OCI-LY7 (cell line): ENCODE data around the gene PKDCC. TPM values are rescaled to one million over a fixed set of nuclear protein-coding genes. Genes with fewer than 3 reads are reported as not detected.

Experiments used
- BruUV-seq: library from RNA; stranded (reverse); fragments of 400-500 nt; replicated peaks from 2 replicates; lab custom pipeline; 2021; lab: Mats Ljungman, UMichigan
- CTCF ChIA-PET: fragments of 300-600 bp; sonication (Branson Sonifier 250); formaldehyde crosslinking; loops from one replicate; lab custom pipeline; 2022; ENCODE audit warnings: antibody characterized with exemption; ENCODE audit not compliant: unreplicated experiment; lab: Charles Lee
- POLR2A ChIA-PET: fragments of 300-600 bp; sonication (Branson Sonifier 250); formaldehyde crosslinking; loops from one replicate; lab custom pipeline; 2022; ENCODE audit warnings: antibody characterized with exemption; lab: Charles Lee
- DNase-seq: peaks from one replicate; pipeline ENCODE4 v3.0.0-alpha.2; 2015; ENCODE audit warnings: low spot score
- H2AFZ ChIP-seq: fragments of 200-600 bp; sonication (generic), shearing (Covaris generic); 2 replicates; pipeline ENCODE4 v1.6.1; 2014; ENCODE audit warnings: mild to moderate bottlenecking, antibody characterized with exemption, low read length, moderate library complexity
- H3K27ac ChIP-seq: fragments of 200-600 bp; sonication (generic); 2 replicates; pipeline ENCODE4 v1.5.1; 2014; ENCODE audit warnings: mixed run types, low read depth, mild to moderate bottlenecking, moderate library complexity, low read length, inconsistent platforms; ENCODE audit not compliant: poor library complexity, severe bottlenecking
- H3K36me3 ChIP-seq: fragments of 200-600 bp; sonication (generic); 2 replicates; pipeline ENCODE4 v1.6.1; 2014; ENCODE audit warnings: mild to moderate bottlenecking, antibody characterized with exemption, low read length, moderate library complexity, mixed read lengths; ENCODE audit not compliant: insufficient read depth
- H3K4me1 ChIP-seq: fragments of 200-600 bp; sonication (generic); 2 replicates; pipeline ENCODE4 v1.5.1; 2014; ENCODE audit warnings: mild to moderate bottlenecking, low read length; ENCODE audit not compliant: insufficient read depth, poor library complexity, severe bottlenecking
- H3K4me2 ChIP-seq: fragments of 200-600 bp; sonication (generic); 2 replicates; pipeline ENCODE4 v1.6.1; 2014; ENCODE audit warnings: mild to moderate bottlenecking, low read length
- H3K4me3 ChIP-seq: fragments of 200-600 bp; sonication (generic); 2 replicates; pipeline ENCODE4 v1.5.1; 2014; ENCODE audit warnings: mild to moderate bottlenecking, low read depth, low read length; ENCODE audit not compliant: poor library complexity, severe bottlenecking
- H3K79me2 ChIP-seq: fragments of 200-600 bp; sonication (generic); 2 replicates; pipeline ENCODE4 v1.6.1; 2016; ENCODE audit warnings: low read depth, mild to moderate bottlenecking, low read length, moderate library complexity, mixed read lengths; ENCODE audit not compliant: insufficient read depth
- H3K9me2 ChIP-seq: fragments of 200-600 bp; sonication (generic); 2 replicates; pipeline ENCODE4 v1.6.1; 2016; ENCODE audit warnings: mild to moderate bottlenecking, low read length, mixed read lengths; ENCODE audit not compliant: insufficient read depth
- H3K9me3 ChIP-seq: fragments of 200-600 bp; sonication (generic); 2 replicates; pipeline ENCODE4 v1.6.1; 2014; ENCODE audit warnings: mild to moderate bottlenecking, mixed run types, low read length, mixed read lengths
- H4K20me1 ChIP-seq: fragments of 200-600 bp; sonication (generic); 2 replicates; pipeline ENCODE4 v1.6.1; 2014; ENCODE audit warnings: mild to moderate bottlenecking, antibody characterized with exemption, low read length, moderate library complexity, mixed read lengths; ENCODE audit not compliant: insufficient read depth
- EZH2phosphoT487 ChIP-seq: fragments of 200-600 bp; sonication (generic); IDR thresholded peaks from 2 replicates; pipeline ENCODE4 v1.6.1; 2018; ENCODE audit warnings: low read depth, borderline replicate concordance, mild to moderate bottlenecking, mixed run types, antibody characterized with exemption, low read length, moderate library complexity, mixed read lengths
- intact Hi-C: fragments of 100-400 bp; cut with micrococcal nuclease; formaldehyde crosslinking; loops from one replicate; pipeline ENCODE4 v1.10.0; 2022; ENCODE audit not compliant: unreplicated experiment
- total RNA-seq, 2 experiments: library from RNA; depleted of rRNA in 1 of 2; stranded (reverse); fragments of >200 nt in 1 of 2; shearing (Covaris generic) in 1 of 2; gene quantifications; 2 replicates each; pipeline ENCODE4 v1.2.3, GENCODE V29; 2014 to 2022
- TF ChIP-seq, protein P1 (sequence below): fragments of 200-600 bp; sonication (generic); conservative IDR thresholded peaks from 2 replicates; pipeline ENCODE4 v1.5.1; 2014; ENCODE audit warnings: mild to moderate bottlenecking, antibody characterized with exemption, low read length, moderate library complexity, mixed read lengths

The PKDCC gene
- total RNA-seq, 2 experiments from 2014 or later: not detected

DNA sequence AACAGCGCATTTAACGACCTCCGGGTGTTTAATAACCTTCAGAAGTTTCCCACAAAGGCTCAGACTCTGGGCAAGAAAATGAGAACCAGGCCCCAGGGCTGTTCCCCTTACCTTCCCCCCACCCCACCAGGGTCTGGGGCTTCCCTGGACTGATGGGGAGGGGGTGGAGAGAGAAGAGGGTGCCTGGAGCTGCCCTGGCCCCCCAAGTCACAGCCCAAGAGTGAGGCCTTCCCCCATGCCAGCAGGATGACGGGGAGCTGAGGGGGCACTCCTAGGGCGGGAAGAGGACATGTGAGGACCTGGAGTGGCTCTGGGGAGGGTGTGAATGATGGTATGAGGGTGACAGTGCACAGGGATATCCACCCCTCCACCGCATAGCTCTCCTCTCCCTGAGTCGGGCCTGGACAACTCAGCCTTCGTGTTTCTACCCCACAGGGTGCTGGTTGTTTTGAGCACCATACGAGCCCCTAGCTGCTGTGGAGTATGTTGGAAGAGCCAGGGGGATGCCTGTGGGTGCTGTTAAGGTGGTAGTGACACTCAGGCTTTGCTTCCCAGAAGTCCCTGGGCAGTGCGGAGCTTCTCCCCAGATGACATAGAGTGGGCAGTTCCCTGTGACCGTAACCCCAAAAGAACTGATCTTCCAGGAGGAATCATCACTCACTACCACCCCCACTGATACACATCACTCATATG is 3.9 kb downstream of the PKDCC start:
- no TSS peak for BruUV-seq
- Histone ChIP-seq H2AFZ (no peak overlapping the region), H3K27ac (no peak overlapping the region), H3K4me1 (no peaks in the 10 kb centered on the region), H3K4me2 (no peak overlapping the region), H3K79me2 (no peaks in the 10 kb centered on the region), H3K4me3 (no peak overlapping the region), H3K36me3 (no peaks in the 10 kb centered on the region), H3K9me2 (no peaks in the 10 kb centered on the region), H4K20me1 (no peaks in the 10 kb centered on the region), H3K9me3 (no peaks in the 10 kb centered on the region)
- ChIA-PET POLR2A (no interaction called here), CTCF (no interaction called here)
- intact Hi-C loops: no loop called here
- TF ChIP-seq, protein P1, sequence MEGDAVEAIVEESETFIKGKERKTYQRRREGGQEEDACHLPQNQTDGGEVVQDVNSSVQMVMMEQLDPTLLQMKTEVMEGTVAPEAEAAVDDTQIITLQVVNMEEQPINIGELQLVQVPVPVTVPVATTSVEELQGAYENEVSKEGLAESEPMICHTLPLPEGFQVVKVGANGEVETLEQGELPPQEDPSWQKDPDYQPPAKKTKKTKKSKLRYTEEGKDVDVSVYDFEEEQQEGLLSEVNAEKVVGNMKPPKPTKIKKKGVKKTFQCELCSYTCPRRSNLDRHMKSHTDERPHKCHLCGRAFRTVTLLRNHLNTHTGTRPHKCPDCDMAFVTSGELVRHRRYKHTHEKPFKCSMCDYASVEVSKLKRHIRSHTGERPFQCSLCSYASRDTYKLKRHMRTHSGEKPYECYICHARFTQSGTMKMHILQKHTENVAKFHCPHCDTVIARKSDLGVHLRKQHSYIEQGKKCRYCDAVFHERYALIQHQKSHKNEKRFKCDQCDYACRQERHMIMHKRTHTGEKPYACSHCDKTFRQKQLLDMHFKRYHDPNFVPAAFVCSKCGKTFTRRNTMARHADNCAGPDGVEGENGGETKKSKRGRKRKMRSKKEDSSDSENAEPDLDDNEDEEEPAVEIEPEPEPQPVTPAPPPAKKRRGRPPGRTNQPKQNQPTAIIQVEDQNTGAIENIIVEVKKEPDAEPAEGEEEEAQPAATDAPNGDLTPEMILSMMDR: no peak
- no peak for TF ChIP-seq EZH2phosphoT487
- DNase-seq: no peak

DNA sequence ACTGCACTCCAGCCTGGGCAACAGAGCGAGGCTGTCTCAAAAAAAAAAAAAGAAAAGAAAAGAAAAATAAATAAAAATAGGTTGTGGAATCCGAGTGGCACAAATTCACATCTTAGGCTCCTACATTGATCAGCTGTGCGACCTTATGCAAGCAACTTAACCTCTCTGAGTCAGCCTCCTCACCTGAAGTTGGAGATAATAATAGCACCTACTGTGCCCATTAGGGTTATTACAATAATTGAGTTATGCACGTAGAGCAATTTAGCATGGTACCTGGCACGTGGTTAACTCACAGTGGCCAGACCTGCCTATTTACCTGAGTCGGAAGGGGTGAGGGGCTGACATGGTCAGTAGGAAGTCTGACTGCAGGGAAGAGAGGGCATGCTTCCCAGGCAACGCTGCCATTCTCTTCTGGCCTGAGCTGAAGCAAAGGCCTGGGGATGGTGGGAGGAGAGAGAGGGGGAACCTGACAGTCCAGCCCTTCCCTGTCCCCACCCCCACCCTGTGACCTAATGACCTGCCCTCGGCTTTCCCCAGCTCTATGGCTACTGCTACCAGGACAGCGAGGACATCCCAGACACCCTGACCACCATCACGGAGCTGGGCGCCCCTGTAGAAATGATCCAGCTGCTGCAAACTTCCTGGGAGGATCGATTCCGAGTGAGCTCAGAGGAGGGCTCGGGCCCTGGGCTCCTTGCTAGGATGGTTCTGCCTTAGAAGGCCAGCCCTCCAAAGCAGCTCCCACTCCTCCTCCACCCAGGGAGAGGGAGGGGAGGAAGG is 5.1 kb downstream of the PKDCC start:
- ChIA-PET CTCF (no interaction called here), POLR2A (interaction anchor here (0.6 to 1.4 kb wide), 3 partner anchors 9 to 133 kb away, joined by 3 to 7 read pairs (median 5); no protein-coding TSS in a partner anchor)
- Histone ChIP-seq H3K4me1 (no peaks in the 10 kb centered on the region), H3K4me3 (no peak overlapping the region), H3K36me3 (no peaks in the 10 kb centered on the region), H2AFZ (no peak overlapping the region), H4K20me1 (no peaks in the 10 kb centered on the region), H3K9me2 (no peaks in the 10 kb centered on the region), H3K9me3 (no peaks in the 10 kb centered on the region), H3K27ac (no peak overlapping the region), H3K4me2 (no peak overlapping the region), H3K79me2 (no peaks in the 10 kb centered on the region)
- no peak for DNase-seq
- no TSS peak for BruUV-seq
- TF ChIP-seq, protein P1: no peak
- no peak for TF ChIP-seq EZH2phosphoT487
- intact Hi-C loops: no loop called here

- no peak overlapping the region for H3K4me3 ChIP-seq
- no peaks in the 10 kb centered on the region for H4K20me1 ChIP-seq
- ChIA-PET POLR2A (interaction anchor here (0.6 to 1.4 kb wide), 3 partner anchors 9 to 133 kb away, joined by 3 to 7 read pairs (median 5); no protein-coding TSS in a partner anchor), CTCF (no interaction called here)
- H3K27ac ChIP-seq: no peak overlapping the region
- H3K9me2 ChIP-seq: no peaks in the 10 kb centered on the region
- H3K36me3 ChIP-seq: no peaks in the 10 kb centered on the region
- no peaks in the 10 kb centered on the region for H3K79me2 ChIP-seq
- no peak for TF ChIP-seq EZH2phosphoT487
- TF ChIP-seq, protein P1: no peak
- no peak overlapping the region for H3K4me2 ChIP-seq
- no peak for DNase-seq
- no peaks in the 10 kb centered on the region for H3K4me1 ChIP-seq
- no peak overlapping the region for H2AFZ ChIP-seq
- no peaks in the 10 kb centered on the region for H3K9me3 ChIP-seq
- BruUV-seq: no TSS peak
- intact Hi-C loops: no loop called here
Observed at GRCh38 chr2:42053482-42053790, 5.6 kb downstream of the PKDCC start.
